Measurements from ENCODE around the gene NPDC1.

- TF ChIP-seq GATA2 (IDR thresholded peaks at IDR 0.05; ENCODE audit: low read depth, low read length) (no peak), GATA3 (IDR thresholded peaks at IDR 0.05; ENCODE audit: low read depth, low read length) (no peak)
These were observed 15.1 kb downstream of the NPDC1 start for GRCh38 chr9:137030538-137031527.
